ENCODE results near the gene AAMP.

The AAMP gene

GRCh38 chr2:218218268-218219185 is 51.4 kb downstream of the AAMP start:
- no peak for DNase-seq (ENCODE audit: low read depth)
- H3K4me3 ChIP-seq (ENCODE audit: low read length), result peak overlapping the region; percentile 97
- TF ChIP-seq CTCF (conservative IDR thresholded peaks at IDR 0.05; ENCODE audit: low read depth, low read length), result no peak

GRCh38 chr2:218217360-218218267 is 52.3 kb downstream of the AAMP start:
- H3K4me3 ChIP-seq (ENCODE audit: low read length), result peak overlapping the region; percentile 97
- no peak for DNase-seq (ENCODE audit: low read depth)
- TF ChIP-seq CTCF (conservative IDR thresholded peaks at IDR 0.05; ENCODE audit: low read depth, low read length), result no peak

GRCh38 chr2:218216674-218217359 is 53.1 kb downstream of the AAMP start, which contains the start of gene ARPC2:
Gene ARPC2 (plus strand): TSS chr2:218217189. CDS start chr2:218217471, 282 bp downstream.
- peak within 1 kb of the TSS; percentile 97 for H3K4me3 ChIP-seq (ENCODE audit: low read length)
- DNase-seq (ENCODE audit: low read depth), result peak; percentile 68
- no peak for TF ChIP-seq CTCF (conservative IDR thresholded peaks at IDR 0.05; ENCODE audit: low read depth, low read length)

- no peak for DNase-seq (ENCODE audit: low read depth)
- peak overlapping the region; percentile 97 for H3K4me3 ChIP-seq (ENCODE audit: low read length)
- TF ChIP-seq CTCF (conservative IDR thresholded peaks at IDR 0.05; ENCODE audit: low read depth, low read length), result no peak
These were observed 53.6 kb downstream of the AAMP start for GRCh38 chr2:218216336-218216673.

Data from retinal pigment epithelial cell (primary cell).